MCF 10A (cell line): ENCODE data around the gene IL16. TPM values are rescaled to one million over a fixed set of nuclear protein-coding genes. Genes with fewer than 3 reads are reported as not detected.

Experiments used
- BruUV-seq: library from RNA; stranded (reverse); fragments of 400-500 nt; replicated peaks from 2 replicates; lab custom pipeline; 2021; lab: Mats Ljungman, UMichigan
- CTCF ChIA-PET: fragments of 300-600 bp; sonication (Branson Sonifier 250); formaldehyde crosslinking; extraction: SDS; loops from one replicate; lab custom pipeline; 2021; ENCODE audit warnings: antibody characterized with exemption, inconsistent platforms; lab: Yijun Ruan, JAX
- POLR2A ChIA-PET: fragments of 300-600, 350-650 bp; sonication (Branson Sonifier 250); formaldehyde crosslinking; extraction: SDS; loops from one replicate; lab custom pipeline; 2020; ENCODE audit warnings: antibody characterized with exemption, inconsistent platforms; lab: Yijun Ruan, JAX
- DNase-seq: peaks from one replicate; pipeline ENCODE4 v3.0.0-alpha.2; 2018; ENCODE audit not compliant: unreplicated experiment
- H3K27ac Mint-ChIP-seq: one replicate; pipeline ENCODE4 v1.8.0; 2022; ENCODE audit warnings: mild to moderate bottlenecking, low read depth, mixed read lengths; ENCODE audit not compliant: unreplicated experiment
- H3K27me3 Mint-ChIP-seq: one replicate; pipeline ENCODE4 v1.8.0; 2022; ENCODE audit warnings: mixed read lengths; ENCODE audit not compliant: insufficient read depth, unreplicated experiment
- H3K36me3 Mint-ChIP-seq: one replicate; pipeline ENCODE4 v1.8.0; 2022; ENCODE audit warnings: mild to moderate bottlenecking, moderate library complexity, mixed read lengths; ENCODE audit not compliant: insufficient read depth, unreplicated experiment
- H3K4me1 Mint-ChIP-seq: one replicate; pipeline ENCODE4 v1.8.0; 2022; ENCODE audit warnings: mixed read lengths; ENCODE audit not compliant: insufficient read depth, unreplicated experiment
- H3K4me3 Mint-ChIP-seq: one replicate; pipeline ENCODE4 v1.8.0; 2022; ENCODE audit warnings: mild to moderate bottlenecking, moderate library complexity, mixed read lengths; ENCODE audit not compliant: unreplicated experiment
- H3K9me3 Mint-ChIP-seq: one replicate; pipeline ENCODE4 v1.8.0; 2022; ENCODE audit warnings: mixed read lengths; ENCODE audit not compliant: unreplicated experiment
- CTCF ChIP-seq: fragments of 200-600 bp; IDR thresholded peaks from one replicate; pipeline ENCODE4 v1.8.0; 2022; ENCODE audit warnings: antibody characterized with exemption, mild to moderate bottlenecking; ENCODE audit not compliant: unreplicated experiment
- intact Hi-C: fragments of 100-400 bp; cut with micrococcal nuclease; formaldehyde crosslinking; loops from 2 replicates; pipeline ENCODE4 v1.14.1; 2022
- total RNA-seq: library from RNA; stranded (reverse); gene quantifications from 2 replicates; pipeline ENCODE4 v1.2.3, GENCODE V29; 2022

The IL16 gene
- total RNA-seq, 1 experiment from 2014 or later: 0.72 TPM

GRCh38 chr15:81195339-81195864 lies 1.3 kb upstream of the IL16 start:
- no peak for TF ChIP-seq CTCF
- ChIA-PET POLR2A (no interaction called here), CTCF (interaction anchor here (1.7 kb wide), 1 partner anchor 71 kb away, joined by 3 read pairs; no protein-coding TSS in a partner anchor)
- BruUV-seq: no TSS peak
- intact Hi-C loops: no loop called here
- H3K9me3 Mint-ChIP-seq: no peaks in the 10 kb centered on the region
- no peaks in the 10 kb centered on the region for H3K36me3 Mint-ChIP-seq
- no peaks in the 10 kb centered on the region for H3K27me3 Mint-ChIP-seq
- peaks cover 13% of the 10 kb centered on the region for H3K4me1 Mint-ChIP-seq
- no peak overlapping the region for H3K4me3 Mint-ChIP-seq
- no peak for DNase-seq
- H3K27ac Mint-ChIP-seq: no peak overlapping the region

- no peak overlapping the region for H3K27ac Mint-ChIP-seq
Observed at GRCh38 chr15:81197255-81197630, 564 bp downstream of the IL16 start.

GRCh38 chr15:81197688-81198281 lies 1.1 kb downstream of the IL16 start:
- Mint-ChIP-seq H3K27ac (no peak overlapping the region), H3K36me3 (no peaks in the 10 kb centered on the region), H3K4me1 (no peaks in the 10 kb centered on the region), H3K4me3 (no peak overlapping the region), H3K9me3 (no peaks in the 10 kb centered on the region), H3K27me3 (no peaks in the 10 kb centered on the region)
- POLR2A ChIA-PET: interaction anchor here (0.6 kb wide), 1 partner anchor 19 kb away, joined by 4 read pairs; no protein-coding TSS in a partner anchor
- no peak for DNase-seq
- TF ChIP-seq CTCF: no peak
- CTCF ChIA-PET: interaction anchor here (1.0 kb wide), 1 partner anchor 47 kb away, joined by 4 read pairs; no protein-coding TSS in a partner anchor
- no TSS peak for BruUV-seq
- intact Hi-C loops: no loop called here

More at GRCh38 chr15:81197255-81197630, 564 bp downstream of the IL16 start:
- no peaks in the 10 kb centered on the region for H3K36me3 Mint-ChIP-seq
- ChIA-PET POLR2A (no interaction called here), CTCF (interaction anchor here (0.6 kb wide), 1 partner anchor 741 kb away, joined by 4 read pairs; no protein-coding TSS in a partner anchor)
- no peaks in the 10 kb centered on the region for H3K9me3 Mint-ChIP-seq
- no peak overlapping the region for H3K4me3 Mint-ChIP-seq
- no peaks in the 10 kb centered on the region for H3K27me3 Mint-ChIP-seq
- DNase-seq: no peak
- H3K4me1 Mint-ChIP-seq: no peaks in the 10 kb centered on the region
- TF ChIP-seq CTCF: no peak
- no TSS peak for BruUV-seq
- intact Hi-C loops: no loop called here

GRCh38 chr15:81199031-81199779 lies 2.5 kb downstream of the IL16 start:
- intact Hi-C loops: no loop called here
- CTCF ChIA-PET: no interaction called here
- Mint-ChIP-seq H3K9me3 (no peaks in the 10 kb centered on the region), H3K36me3 (no peaks in the 10 kb centered on the region), H3K4me3 (no peak overlapping the region), H3K27me3 (no peaks in the 10 kb centered on the region), H3K4me1 (no peaks in the 10 kb centered on the region), H3K27ac (no peak overlapping the region)
- POLR2A ChIA-PET: interaction anchor here (0.7 kb wide), 1 partner anchor 16 kb away, joined by 3 read pairs; no protein-coding TSS in a partner anchor
- BruUV-seq: no TSS peak
- DNase-seq: no peak
- TF ChIP-seq CTCF: no peak
